DOHH2 (cell line): Measurements from ENCODE around the gene MRTO4.

Experiments
- H3F3A ChIP-seq: fragments of 200-600 bp; sonication (generic), shearing (Covaris generic); 2 replicates; pipeline ENCODE4 v1.6.0; 2016; ENCODE audit warnings: antibody characterized with exemption, mild to moderate bottlenecking; ENCODE audit not compliant: control insufficient read depth, insufficient read depth
- H3K27ac ChIP-seq: fragments of 200-600 bp; sonication (generic); 2 replicates; pipeline ENCODE4 v1.5.1; 2014; ENCODE audit warnings: low read depth, mild to moderate bottlenecking, low read length, moderate library complexity
- H3K27me3 ChIP-seq: fragments of 200-600 bp; sonication (generic); 2 replicates; pipeline ENCODE4 v1.6.1; 2014; ENCODE audit warnings: mild to moderate bottlenecking, low read length, mixed read lengths; ENCODE audit not compliant: control insufficient read depth
- H3K36me3 ChIP-seq: fragments of 200-600 bp; sonication (generic); 2 replicates; pipeline ENCODE4 v1.6.1; 2014; ENCODE audit warnings: mild to moderate bottlenecking, low read length, moderate library complexity, mixed read lengths; ENCODE audit not compliant: control insufficient read depth
- H3K4me1 ChIP-seq: fragments of 200-600 bp; sonication (generic); 2 replicates; pipeline ENCODE4 v1.6.1; 2014; ENCODE audit warnings: mild to moderate bottlenecking, low read length, mixed read lengths; ENCODE audit not compliant: control insufficient read depth
- H3K4me2 ChIP-seq: fragments of 200-600 bp; sonication (generic); 2 replicates; pipeline ENCODE4 v1.6.0; 2014; ENCODE audit warnings: mild to moderate bottlenecking, low read length, moderate library complexity
- H3K4me3 ChIP-seq: fragments of 200-600 bp; sonication (generic); 2 replicates; pipeline ENCODE4 v1.5.1; 2014; ENCODE audit warnings: mild to moderate bottlenecking, low read length, mixed read lengths
- H3K79me2 ChIP-seq: fragments of 200-600 bp; sonication (generic); 2 replicates; pipeline ENCODE4 v1.6.1; 2014; ENCODE audit warnings: mild to moderate bottlenecking, low read length, mixed read lengths; ENCODE audit not compliant: control insufficient read depth
- H3K9me2 ChIP-seq: fragments of 200-600 bp; sonication (generic); replicated peaks from 2 replicates; pipeline ENCODE4 v1.6.1; 2014; ENCODE audit warnings: mild to moderate bottlenecking, low read length, mixed read lengths; ENCODE audit not compliant: control insufficient read depth
- H3K9me3 ChIP-seq: fragments of 200-600 bp; sonication (generic); 2 replicates; pipeline ENCODE4 v1.6.1; 2014; ENCODE audit warnings: antibody characterized with exemption, low read length, mixed read lengths; ENCODE audit not compliant: control insufficient read depth, insufficient read depth
- H4K20me1 ChIP-seq: fragments of 200-600 bp; sonication (generic); 2 replicates; pipeline ENCODE4 v1.6.0; 2014; ENCODE audit warnings: low read depth, mild to moderate bottlenecking, antibody characterized with exemption, low read length, moderate library complexity; ENCODE audit not compliant: control insufficient read depth, insufficient read depth
- EZH2phosphoT487 ChIP-seq: fragments of 200-600 bp; sonication (generic); IDR thresholded peaks from 2 replicates; pipeline ENCODE4 v1.6.1; 2017; ENCODE audit warnings: borderline replicate concordance, mild to moderate bottlenecking, antibody characterized with exemption, low read length, moderate library complexity, mixed read lengths
- TF ChIP-seq, protein P1 (sequence below): fragments of 200-600 bp; sonication (generic); IDR thresholded peaks from one replicate; pipeline ENCODE4 v1.5.1; 2014; ENCODE audit warnings: antibody characterized with exemption, mild to moderate bottlenecking, low read depth, low read length; ENCODE audit not compliant: poor library complexity, severe bottlenecking

Gene MRTO4

GRCh38 chr1:19251305-19252196 is at the start of gene MRTO4, which contains the start of gene EMC1:
TSS of gene MRTO4 (plus strand) at chr1:19251805. CDS start at chr1:19251836, 31 bp downstream.
TSS of gene EMC1 (minus strand) at chr1:19251524. CDS start at chr1:19251509, 15 bp downstream.
- Histone ChIP-seq H3K4me1 (peaks cover 27% of the 10 kb centered on the region), H3K9me3 (no peaks in the 10 kb centered on the region), H4K20me1 (peaks cover 23% of the 10 kb centered on the region)

DNA sequence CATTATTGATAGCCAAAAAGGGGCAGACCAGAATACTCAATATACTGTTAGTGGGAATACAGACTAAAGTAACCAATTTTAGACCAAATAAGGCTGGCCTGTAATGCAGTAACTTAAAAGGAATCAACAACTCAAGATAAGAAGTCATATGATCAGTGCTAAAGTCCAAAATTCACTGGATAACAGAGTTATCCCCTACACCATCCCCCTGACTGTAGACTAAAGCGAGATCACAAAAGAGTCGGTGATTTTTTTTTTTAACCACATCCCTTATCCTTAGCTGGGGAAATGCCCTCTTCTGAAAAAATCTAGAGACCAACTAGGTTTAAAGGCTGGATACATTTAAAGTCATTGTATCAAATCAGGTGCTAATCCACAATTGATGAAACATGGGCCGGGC is 49.2 kb upstream of the MRTO4 start:
- Histone ChIP-seq H3K4me1 (peaks cover 8% of the 10 kb centered on the region; the same call in 1 of the 2 replicates), H3K79me2 (peaks cover 77% of the 10 kb centered on the region), H3K4me2 (no peak overlapping the region), H3K27ac (no peak overlapping the region), H3K4me3 (no peak overlapping the region), H4K20me1 (peaks cover 12% of the 10 kb centered on the region), H3F3A (no peaks in the 10 kb centered on the region), H3K36me3 (peaks cover 48% of the 10 kb centered on the region), H3K9me2 (no peaks in the 10 kb centered on the region), H3K9me3 (no peaks in the 10 kb centered on the region), H3K27me3 (no peaks in the 10 kb centered on the region)
- TF ChIP-seq, protein P1, sequence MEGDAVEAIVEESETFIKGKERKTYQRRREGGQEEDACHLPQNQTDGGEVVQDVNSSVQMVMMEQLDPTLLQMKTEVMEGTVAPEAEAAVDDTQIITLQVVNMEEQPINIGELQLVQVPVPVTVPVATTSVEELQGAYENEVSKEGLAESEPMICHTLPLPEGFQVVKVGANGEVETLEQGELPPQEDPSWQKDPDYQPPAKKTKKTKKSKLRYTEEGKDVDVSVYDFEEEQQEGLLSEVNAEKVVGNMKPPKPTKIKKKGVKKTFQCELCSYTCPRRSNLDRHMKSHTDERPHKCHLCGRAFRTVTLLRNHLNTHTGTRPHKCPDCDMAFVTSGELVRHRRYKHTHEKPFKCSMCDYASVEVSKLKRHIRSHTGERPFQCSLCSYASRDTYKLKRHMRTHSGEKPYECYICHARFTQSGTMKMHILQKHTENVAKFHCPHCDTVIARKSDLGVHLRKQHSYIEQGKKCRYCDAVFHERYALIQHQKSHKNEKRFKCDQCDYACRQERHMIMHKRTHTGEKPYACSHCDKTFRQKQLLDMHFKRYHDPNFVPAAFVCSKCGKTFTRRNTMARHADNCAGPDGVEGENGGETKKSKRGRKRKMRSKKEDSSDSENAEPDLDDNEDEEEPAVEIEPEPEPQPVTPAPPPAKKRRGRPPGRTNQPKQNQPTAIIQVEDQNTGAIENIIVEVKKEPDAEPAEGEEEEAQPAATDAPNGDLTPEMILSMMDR: no peak
- no peak for TF ChIP-seq EZH2phosphoT487

More at GRCh38 chr1:19251305-19252196, at the start of gene MRTO4, which contains the start of gene EMC1:
- H3F3A ChIP-seq: no peaks in the 10 kb centered on the region
- no peaks in the 10 kb centered on the region for H3K27me3 ChIP-seq
- H3K4me3 ChIP-seq: peak within 1 kb of the TSS; percentile 91
- H3K9me2 ChIP-seq: no peaks in the 10 kb centered on the region
- H3K36me3 ChIP-seq: peaks cover 71% of the 10 kb centered on the region
- peaks cover 96% of the 10 kb centered on the region for H3K79me2 ChIP-seq
- peak within 1 kb of the TSS; percentile 76 for H3K4me2 ChIP-seq
- TF ChIP-seq EZH2phosphoT487: no peak
- TF ChIP-seq, protein P1: no peak
- peak within 1 kb of the TSS; percentile 84 for H3K27ac ChIP-seq

- no peak overlapping the region for H3K4me3 ChIP-seq
- no peaks in the 10 kb centered on the region for H3K27me3 ChIP-seq
- no peak overlapping the region for H3K4me2 ChIP-seq
- H3F3A ChIP-seq: no peaks in the 10 kb centered on the region
- peaks cover 87% of the 10 kb centered on the region for H3K79me2 ChIP-seq
- no peak for TF ChIP-seq EZH2phosphoT487
- TF ChIP-seq, protein P1: no peak
- peaks cover 14% of the 10 kb centered on the region for H3K4me1 ChIP-seq
- H3K9me2 ChIP-seq: no peaks in the 10 kb centered on the region
- peaks cover 42% of the 10 kb centered on the region for H3K36me3 ChIP-seq
- H3K9me3 ChIP-seq: no peaks in the 10 kb centered on the region
- H3K27ac ChIP-seq: no peak overlapping the region
- H4K20me1 ChIP-seq: peaks cover 18% of the 10 kb centered on the region
These were observed 48.2 kb upstream of the MRTO4 start for GRCh38 chr1:19203440-19203839.
